Measurements from ENCODE around the gene HS3ST5. TPM values are rescaled to one million over a fixed set of nuclear protein-coding genes. Genes with fewer than 3 reads are reported as not detected.
"Not testable (repeated sequence)": the region's sequence is repeated elsewhere in the genome, so short reads cannot be mapped to it uniquely, and the experiment has no call there.

Gene HS3ST5
- total RNA-seq, 1 donor from 2014 or later: not detected

GRCh38 chr6:114153448-114153847, 189.4 kb downstream of the HS3ST5 start:
- no peak for DNase-seq (ENCODE audit: low read depth, low spot score)

- no peak for DNase-seq (ENCODE audit: low read depth, low spot score)
These were observed 191.6 kb downstream of the HS3ST5 start for GRCh38 chr6:114151064-114151690.

DNA sequence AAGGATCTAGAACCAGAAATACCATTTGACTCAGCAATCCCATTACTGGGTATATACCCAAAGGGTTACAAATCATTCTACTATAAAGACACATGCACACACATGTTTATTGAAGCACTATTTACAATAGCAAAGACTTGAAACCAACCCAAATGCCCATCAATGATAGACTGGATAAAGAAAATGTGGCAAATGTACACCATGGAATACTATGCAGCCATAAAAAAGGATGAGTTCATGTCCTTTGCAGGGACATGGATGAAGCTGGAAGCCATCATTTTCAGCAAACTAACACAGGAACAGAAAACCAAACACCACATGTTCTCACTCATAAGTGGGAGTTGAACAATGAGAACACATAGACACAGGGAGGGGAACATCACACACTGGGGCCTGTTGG, 193.6 kb downstream of the HS3ST5 start:
- not testable (repeated sequence) for DNase-seq (ENCODE audit: low read depth, low spot score)

- DNase-seq (ENCODE audit: low read depth, low spot score): no peak
These were observed 197.7 kb downstream of the HS3ST5 start for GRCh38 chr6:114144887-114145851.

DNA sequence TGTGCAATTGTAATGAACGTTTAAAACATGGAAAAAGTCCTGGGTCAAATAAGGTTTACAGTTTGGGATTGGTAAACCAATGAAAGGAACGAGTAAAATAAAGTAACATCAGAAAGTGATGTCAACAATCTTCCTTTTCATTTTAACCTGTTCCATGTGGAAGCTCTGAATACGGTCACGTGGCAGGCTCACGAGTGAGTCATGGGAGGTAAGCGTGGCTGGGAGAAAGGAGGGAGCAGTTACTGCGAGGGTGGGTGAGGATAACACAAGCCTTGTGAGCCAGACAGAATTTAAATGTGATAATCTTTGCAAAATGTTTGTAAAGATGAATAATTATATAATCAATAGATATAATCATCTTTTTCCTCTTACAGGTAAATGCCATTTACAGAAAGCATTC, 200.6 kb downstream of the HS3ST5 start:
- no peak for DNase-seq (ENCODE audit: low read depth, low spot score)

DNA sequence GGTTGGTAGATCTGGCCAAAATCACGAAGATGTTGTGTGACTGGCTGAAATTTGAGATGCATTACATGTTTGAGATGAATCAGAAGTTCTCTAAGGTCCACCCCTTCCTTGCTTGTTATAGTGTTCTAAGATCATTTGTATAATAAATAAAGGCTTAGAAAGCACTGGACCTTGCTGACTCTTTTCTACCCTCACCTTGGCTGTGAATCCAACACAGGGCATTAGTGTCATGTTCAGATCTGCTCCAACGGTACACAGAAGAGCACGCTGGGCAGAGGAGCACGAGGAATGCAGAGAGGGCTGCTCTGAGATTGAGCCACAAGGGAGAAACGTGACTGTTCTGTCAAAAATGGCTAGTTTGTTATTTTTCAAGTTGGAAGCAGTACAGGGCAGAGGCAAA, 202.4 kb downstream of the HS3ST5 start:
- no peak for DNase-seq (ENCODE audit: low read depth, low spot score)

GRCh38 chr6:114138577-114139248, 204.1 kb downstream of the HS3ST5 start:
- DNase-seq (ENCODE audit: low read depth, low spot score): no peak

- no peak for DNase-seq (ENCODE audit: low read depth, low spot score)
These were observed 207.4 kb downstream of the HS3ST5 start for GRCh38 chr6:114135363-114135971.

- no peak for DNase-seq (ENCODE audit: low read depth, low spot score)
These were observed 209.0 kb downstream of the HS3ST5 start for GRCh38 chr6:114133816-114134215.

- DNase-seq (ENCODE audit: low read depth, low spot score): no peak
These were observed 210.9 kb downstream of the HS3ST5 start for GRCh38 chr6:114131945-114132344.

- DNase-seq (ENCODE audit: low read depth, low spot score): no peak
These were observed 217.2 kb downstream of the HS3ST5 start for GRCh38 chr6:114125576-114125975.

DNA sequence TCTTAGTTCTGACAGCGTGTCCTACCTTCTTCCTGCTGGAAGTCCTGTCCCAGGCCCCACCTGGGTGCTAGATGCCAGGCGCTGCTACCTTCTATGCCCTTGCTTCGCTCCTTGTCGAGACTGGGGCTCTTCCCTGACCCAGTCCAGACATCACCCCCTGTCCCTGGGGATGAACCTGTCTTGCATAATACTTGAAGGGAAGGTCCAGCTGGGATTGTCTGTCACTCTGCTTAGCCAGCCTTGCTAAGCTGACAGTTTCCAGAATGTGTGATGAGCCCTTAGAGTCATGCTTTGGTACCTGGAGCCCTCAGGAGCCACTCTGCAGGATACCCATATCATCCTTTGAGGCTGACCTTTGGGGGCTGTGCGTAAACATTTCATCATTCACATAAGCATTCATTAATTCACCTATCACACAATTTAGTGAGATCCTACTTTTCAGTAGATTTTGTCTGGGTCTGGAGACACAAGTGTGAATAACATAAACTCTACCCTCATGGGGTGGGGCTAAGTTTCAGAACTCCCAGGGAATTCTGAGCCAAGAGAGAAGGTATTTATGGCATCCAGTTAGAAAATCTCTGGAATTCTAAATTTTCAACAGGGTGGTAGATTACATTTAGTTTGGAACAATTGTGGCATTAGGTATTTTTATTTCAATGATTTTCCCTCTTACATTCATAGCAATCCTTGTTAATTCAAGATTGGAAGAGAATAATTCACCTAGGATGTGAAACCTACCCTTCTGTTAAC, 220.7 kb downstream of the HS3ST5 start:
- DNase-seq (ENCODE audit: low read depth, low spot score): no peak

DNA sequence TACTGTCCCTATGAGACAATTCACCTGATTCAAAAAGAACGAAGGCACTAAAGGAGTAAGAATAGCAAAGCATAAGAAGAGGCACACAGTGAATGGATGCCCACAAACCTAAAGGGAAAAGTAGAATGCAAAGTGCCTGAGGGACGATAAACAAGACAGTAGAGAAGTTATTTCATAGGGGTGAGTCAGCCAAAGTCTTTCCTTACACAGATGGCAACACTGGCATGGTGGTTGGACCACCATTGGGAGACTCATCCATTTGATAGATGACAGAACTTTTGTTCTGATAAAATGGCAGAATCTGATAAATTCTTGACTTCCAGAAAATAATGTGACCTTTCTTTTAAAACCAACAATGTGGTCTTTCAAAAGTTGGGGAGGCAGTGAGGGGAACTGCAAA, 223.8 kb downstream of the HS3ST5 start:
- no peak for DNase-seq (ENCODE audit: low read depth, low spot score)

GRCh38 chr6:114115652-114116051, 227.2 kb downstream of the HS3ST5 start:
- DNase-seq (ENCODE audit: low read depth, low spot score): no peak

- DNase-seq (ENCODE audit: low read depth, low spot score): peak; percentile 13
These were observed 234.5 kb downstream of the HS3ST5 start for GRCh38 chr6:114108119-114109002.

- no peak for DNase-seq (ENCODE audit: low read depth, low spot score)
These were observed 236.8 kb downstream of the HS3ST5 start for GRCh38 chr6:114106020-114106419.

DNA sequence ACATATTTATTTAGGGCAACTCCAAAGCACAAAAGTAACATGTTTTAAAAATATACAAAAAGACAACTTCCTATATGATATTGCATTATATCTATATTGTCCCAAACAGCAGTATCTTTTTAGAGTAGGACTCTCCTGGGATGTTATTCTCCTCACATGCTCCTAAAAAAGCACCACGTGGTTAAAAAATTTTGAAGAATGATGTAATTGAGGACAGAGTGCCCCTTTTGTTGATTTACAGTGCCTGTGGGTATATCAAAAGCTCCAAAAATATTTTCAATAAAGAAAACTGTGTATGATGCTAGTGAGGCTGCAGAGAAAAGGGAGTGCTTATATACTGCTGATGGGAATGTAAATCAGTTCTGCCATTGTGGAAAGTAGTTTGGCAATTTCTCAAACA, 241.6 kb downstream of the HS3ST5 start:
- DNase-seq (ENCODE audit: low read depth, low spot score): no peak

DNA sequence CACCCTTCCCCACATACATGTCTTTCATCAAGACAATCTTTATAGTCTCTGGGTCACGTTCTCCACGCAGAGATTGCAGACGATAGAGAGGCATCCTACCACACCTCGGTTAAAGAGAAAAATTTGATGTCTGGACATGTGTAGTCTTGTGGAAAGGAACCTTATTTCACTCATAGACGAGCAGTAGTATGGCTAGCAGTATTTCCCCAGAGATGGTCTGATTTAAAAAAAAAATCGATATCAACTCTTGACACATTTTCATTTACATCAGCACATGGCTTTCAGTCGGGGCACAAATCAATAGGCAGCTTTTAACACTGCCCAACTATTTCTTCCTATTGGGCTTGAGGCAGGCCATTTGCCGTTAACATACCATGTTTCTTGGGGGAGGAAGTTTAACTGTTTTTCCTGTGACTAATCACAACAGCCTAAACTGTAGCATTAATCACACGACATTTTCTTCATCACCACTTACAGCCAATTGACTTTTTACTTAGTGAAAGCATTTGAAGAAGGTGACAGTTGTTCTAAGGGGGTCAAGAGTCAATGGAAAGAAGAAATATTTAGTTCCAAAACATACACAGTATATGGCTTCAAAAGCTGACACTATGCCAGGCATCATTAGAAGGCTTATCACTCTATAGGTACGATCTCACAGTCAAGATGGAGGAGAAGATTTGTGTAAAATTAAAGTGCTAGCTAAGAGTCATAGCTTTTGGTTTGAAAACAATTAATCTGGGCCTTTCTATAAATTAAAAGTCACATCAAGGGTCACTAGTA, 242.4 kb downstream of the HS3ST5 start:
- no peak for DNase-seq (ENCODE audit: low read depth, low spot score)

DNA sequence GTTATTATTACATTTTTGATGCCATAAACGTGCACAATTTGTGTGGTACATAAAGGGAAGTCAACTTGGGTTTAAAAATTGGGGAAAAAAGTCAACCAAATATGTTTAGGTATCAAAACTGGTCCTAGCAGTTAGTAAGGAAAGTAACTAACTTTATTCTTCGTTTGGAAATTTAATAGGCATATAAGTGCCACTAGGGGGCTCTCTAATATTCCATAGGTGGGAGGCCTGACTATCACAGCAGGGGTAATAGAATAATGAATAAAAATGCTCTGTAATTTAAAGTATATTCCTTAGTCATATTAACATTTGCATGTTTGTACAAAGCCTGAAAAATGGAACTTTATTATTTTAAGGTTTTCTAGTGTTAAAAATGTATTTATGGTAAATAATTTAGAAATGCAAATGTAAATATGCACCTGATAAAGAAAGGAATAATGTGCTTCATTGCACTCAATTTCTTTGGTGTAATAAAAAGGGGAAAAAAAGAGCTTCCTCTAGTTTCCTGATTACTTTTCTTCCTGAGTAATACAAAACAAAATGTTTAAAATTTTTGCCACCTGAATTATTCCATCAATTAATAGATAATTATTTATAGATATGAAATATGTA, 246.2 kb downstream of the HS3ST5 start:
- no peak for DNase-seq (ENCODE audit: low read depth, low spot score)

All from pulmonary artery endothelial cell (primary cell).